Esophagus muscularis mucosa (tissue), 4 donors: ENCODE measurements around the gene GMDS.

Experiments used
- EP300 ChIP-seq: sonication (generic); formaldehyde crosslinking; IDR thresholded peaks from one replicate; pipeline ENCODE4 v1.6.1; 2017; ENCODE audit warnings: antibody characterized with exemption
- POLR2A ChIP-seq: fragments of 450-650 bp; IDR thresholded peaks from one replicate; pipeline ENCODE4 v1.6.1; 2017; ENCODE audit warnings: antibody characterized with exemption, moderate library complexity, mild to moderate bottlenecking, low read depth
- POLR2AphosphoS5 ChIP-seq, 2 donors: sonication (generic); formaldehyde crosslinking; IDR thresholded peaks; one replicate each; pipeline ENCODE4 v1.6.1; 2017; ENCODE audit warnings: antibody characterized with exemption in 2 of 2
- TF ChIP-seq, protein P1 (sequence below), 3 experiments: fragments of 200-600 bp in 2 of 3; fragments of 450-650 bp in 1 of 3; sonication (generic) in 2 of 3; IDR thresholded peaks; one replicate each; pipeline ENCODE4 v1.5.1; 2017 to 2019; ENCODE audit warnings: antibody characterized with exemption in 3 of 3, mild to moderate bottlenecking in 2 of 3, moderate library complexity in 1 of 3

DNA sequence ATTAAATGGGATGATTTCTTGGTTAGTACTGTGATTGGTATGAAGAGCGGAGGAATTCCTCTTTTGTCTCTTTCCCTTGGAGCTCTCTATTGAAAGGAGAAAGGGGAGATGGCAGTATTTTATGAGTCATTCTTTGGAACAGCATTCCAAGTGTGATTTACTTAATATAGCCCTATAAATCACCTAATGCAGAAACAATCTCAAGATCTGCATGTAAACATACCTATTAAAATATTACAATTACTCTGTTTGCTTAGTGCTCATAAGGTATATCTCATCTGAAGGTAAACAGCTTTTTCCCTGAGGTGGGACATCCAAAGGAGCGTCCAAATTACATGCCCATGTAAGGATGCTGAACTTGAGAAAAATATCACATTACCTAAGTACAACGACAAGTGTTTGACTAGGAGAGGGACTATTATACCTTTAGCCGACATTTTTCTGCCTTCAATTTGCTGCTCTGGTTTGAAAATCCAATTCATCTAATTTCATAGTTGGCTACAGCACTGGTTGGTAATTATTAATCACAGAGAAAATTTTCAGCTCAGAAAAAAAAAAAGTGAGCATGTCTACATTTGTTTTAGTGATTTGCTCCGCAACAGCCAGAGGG, 406.7 kb downstream of the GMDS start:
- TF ChIP-seq EP300 (no peak), POLR2AphosphoS5 (IDR thresholded peaks at IDR 0.05) (no peak), POLR2A (no peak)
- TF ChIP-seq, protein P1, sequence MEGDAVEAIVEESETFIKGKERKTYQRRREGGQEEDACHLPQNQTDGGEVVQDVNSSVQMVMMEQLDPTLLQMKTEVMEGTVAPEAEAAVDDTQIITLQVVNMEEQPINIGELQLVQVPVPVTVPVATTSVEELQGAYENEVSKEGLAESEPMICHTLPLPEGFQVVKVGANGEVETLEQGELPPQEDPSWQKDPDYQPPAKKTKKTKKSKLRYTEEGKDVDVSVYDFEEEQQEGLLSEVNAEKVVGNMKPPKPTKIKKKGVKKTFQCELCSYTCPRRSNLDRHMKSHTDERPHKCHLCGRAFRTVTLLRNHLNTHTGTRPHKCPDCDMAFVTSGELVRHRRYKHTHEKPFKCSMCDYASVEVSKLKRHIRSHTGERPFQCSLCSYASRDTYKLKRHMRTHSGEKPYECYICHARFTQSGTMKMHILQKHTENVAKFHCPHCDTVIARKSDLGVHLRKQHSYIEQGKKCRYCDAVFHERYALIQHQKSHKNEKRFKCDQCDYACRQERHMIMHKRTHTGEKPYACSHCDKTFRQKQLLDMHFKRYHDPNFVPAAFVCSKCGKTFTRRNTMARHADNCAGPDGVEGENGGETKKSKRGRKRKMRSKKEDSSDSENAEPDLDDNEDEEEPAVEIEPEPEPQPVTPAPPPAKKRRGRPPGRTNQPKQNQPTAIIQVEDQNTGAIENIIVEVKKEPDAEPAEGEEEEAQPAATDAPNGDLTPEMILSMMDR (IDR thresholded peaks at IDR 0.05): no peak
